Measurements from ENCODE around the gene PCDHB6.
"Not testable (repeated sequence)": the region's sequence is repeated elsewhere in the genome, so short reads cannot be mapped to it uniquely, and the experiment has no call there.

The PCDHB6 gene

DNA sequence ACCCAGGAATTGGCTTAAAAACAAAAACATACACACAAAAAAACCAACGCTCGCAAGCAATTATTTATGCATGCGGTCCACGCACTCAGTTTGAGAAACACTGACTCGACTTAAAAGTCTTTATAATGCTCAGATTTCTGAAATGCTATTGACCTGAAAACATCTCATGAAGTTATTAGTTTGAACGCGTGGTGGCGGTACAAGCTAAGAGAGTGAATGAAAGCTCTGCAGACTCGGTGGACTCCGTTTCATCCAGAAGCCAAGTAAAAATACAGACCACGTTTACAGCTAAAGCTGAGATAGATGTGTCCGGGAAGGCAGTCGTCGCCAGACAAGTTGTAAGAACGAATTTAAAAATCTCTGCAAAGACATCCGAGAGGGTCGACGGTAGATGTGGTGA is at the start of gene PCDHB6:
Gene PCDHB6 (plus strand): TSS at position 246 of the 400 bp plus-strand sequence. CDS start 201 bp downstream, outside the sequence.
- H3K4me3 ChIP-seq (ENCODE audit: low read depth in 1 of 2, low read length in 1 of 2) = no peak within 1 kb of the TSS
- H3K36me3 ChIP-seq = no peaks in the 10 kb centered on the region
- H3K9me3 ChIP-seq = no peaks in the 10 kb centered on the region
- peaks cover 22% of the 10 kb centered on the region for H3K27me3 ChIP-seq
- TF ChIP-seq, protein P1, sequence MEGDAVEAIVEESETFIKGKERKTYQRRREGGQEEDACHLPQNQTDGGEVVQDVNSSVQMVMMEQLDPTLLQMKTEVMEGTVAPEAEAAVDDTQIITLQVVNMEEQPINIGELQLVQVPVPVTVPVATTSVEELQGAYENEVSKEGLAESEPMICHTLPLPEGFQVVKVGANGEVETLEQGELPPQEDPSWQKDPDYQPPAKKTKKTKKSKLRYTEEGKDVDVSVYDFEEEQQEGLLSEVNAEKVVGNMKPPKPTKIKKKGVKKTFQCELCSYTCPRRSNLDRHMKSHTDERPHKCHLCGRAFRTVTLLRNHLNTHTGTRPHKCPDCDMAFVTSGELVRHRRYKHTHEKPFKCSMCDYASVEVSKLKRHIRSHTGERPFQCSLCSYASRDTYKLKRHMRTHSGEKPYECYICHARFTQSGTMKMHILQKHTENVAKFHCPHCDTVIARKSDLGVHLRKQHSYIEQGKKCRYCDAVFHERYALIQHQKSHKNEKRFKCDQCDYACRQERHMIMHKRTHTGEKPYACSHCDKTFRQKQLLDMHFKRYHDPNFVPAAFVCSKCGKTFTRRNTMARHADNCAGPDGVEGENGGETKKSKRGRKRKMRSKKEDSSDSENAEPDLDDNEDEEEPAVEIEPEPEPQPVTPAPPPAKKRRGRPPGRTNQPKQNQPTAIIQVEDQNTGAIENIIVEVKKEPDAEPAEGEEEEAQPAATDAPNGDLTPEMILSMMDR (IDR thresholded peaks at IDR 0.05) = no peak
- H3K4me1 ChIP-seq (ENCODE audit: control insufficient read depth in 1 of 2, insufficient read depth in 1 of 2, low read depth in 1 of 2, low read length in 1 of 2) = no peaks in the 10 kb centered on the region
- H3K27ac ChIP-seq = no peak within 1 kb of the TSS

DNA sequence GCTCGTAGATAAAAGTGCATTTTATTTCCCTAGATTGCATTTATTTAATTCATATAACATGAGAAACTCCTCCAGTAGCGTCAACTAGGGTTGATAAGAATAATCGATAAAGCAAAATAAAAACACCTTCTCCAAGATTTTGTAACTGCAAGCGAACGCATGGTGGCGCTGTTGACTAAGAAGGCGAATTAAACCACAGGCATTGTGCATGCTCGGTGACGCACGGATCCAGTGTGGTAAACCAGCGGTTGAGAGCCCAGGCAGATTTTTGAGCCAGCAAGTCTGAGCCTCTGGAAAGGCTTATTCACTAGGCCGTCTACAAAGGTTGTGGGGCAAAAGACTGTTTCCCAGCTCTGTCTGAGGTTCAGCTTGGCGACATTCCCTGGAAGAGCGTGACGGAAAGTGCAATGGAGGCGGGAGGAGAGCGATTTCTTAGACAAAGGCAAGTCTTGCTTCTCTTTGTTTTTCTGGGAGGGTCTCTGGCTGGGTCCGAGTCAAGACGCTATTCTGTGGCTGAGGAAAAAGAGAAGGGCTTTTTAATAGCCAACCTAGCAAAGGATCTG is 49.5 kb upstream of the PCDHB6 start, which contains the start of gene PCDHB3:
Gene PCDHB3 (plus strand): TSS at position 231 of the 563 bp plus-strand sequence. CDS start 177 bp downstream, at position 408.
- H3K36me3 ChIP-seq = no peaks in the 10 kb centered on the region
- peaks cover 16% of the 10 kb centered on the region for H3K27me3 ChIP-seq
- peaks cover 4% of the 10 kb centered on the region for H3K9me3 ChIP-seq
- H3K27ac ChIP-seq = no peak within 1 kb of the TSS
- TF ChIP-seq, protein P1 (IDR thresholded peaks at IDR 0.05) = no peak
- no peaks in the 10 kb centered on the region for H3K4me1 ChIP-seq (ENCODE audit: control insufficient read depth in 1 of 2, insufficient read depth in 1 of 2, low read depth in 1 of 2, low read length in 1 of 2)
- no peak within 1 kb of the TSS for H3K4me3 ChIP-seq (ENCODE audit: low read depth in 1 of 2, low read length in 1 of 2)

DNA sequence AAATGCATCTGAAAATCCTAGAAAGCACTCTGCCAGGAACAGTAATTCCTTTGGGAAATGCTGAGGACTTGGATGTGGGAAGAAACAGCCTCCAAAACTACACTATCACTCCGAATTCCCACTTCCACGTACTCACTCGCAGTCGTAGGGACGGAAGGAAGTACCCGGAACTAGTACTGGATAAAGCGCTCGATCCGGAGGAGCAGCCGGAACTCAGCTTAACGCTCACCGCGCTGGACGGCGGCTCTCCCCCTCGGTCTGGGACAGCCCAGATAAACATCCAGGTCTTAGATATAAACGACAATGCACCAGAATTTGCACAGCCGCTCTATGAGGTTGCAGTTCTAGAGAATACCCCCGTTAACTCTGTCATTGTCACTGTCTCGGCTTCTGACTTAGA is 48.8 kb upstream of the PCDHB6 start:
- no peaks in the 10 kb centered on the region for H3K4me1 ChIP-seq (ENCODE audit: control insufficient read depth in 1 of 2, insufficient read depth in 1 of 2, low read depth in 1 of 2, low read length in 1 of 2)
- H3K27ac ChIP-seq = no peak overlapping the region
- TF ChIP-seq, protein P1 (IDR thresholded peaks at IDR 0.05) = no peak
- H3K27me3 ChIP-seq = peaks cover 11% of the 10 kb centered on the region
- no peaks in the 10 kb centered on the region for H3K36me3 ChIP-seq
- peaks cover 4% of the 10 kb centered on the region for H3K9me3 ChIP-seq
- no peak overlapping the region for H3K4me3 ChIP-seq (ENCODE audit: low read depth in 1 of 2, low read length in 1 of 2)

DNA sequence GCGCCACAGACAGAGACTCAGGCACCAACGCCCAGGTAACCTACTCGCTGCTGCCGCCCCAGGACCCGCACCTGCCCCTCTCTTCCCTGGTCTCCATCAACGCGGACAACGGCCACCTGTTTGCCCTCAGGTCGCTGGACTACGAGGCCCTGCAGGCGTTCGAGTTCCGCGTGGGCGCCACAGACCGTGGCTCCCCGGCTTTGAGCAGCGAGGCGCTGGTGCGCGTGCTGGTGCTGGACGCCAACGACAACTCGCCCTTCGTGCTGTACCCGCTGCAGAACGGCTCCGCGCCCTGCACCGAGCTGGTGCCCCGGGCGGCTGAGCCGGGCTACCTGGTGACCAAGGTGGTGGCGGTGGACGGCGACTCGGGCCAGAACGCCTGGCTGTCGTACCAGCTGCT is 47.8 kb upstream of the PCDHB6 start:
- not testable (repeated sequence) for H3K4me1 ChIP-seq (ENCODE audit: control insufficient read depth in 1 of 2, insufficient read depth in 1 of 2, low read depth in 1 of 2, low read length in 1 of 2); H3K36me3 ChIP-seq; H3K4me3 ChIP-seq (ENCODE audit: low read depth in 1 of 2, low read length in 1 of 2); H3K9me3 ChIP-seq; H3K27ac ChIP-seq
- peaks cover 11% of the 10 kb centered on the region for H3K27me3 ChIP-seq

DNA sequence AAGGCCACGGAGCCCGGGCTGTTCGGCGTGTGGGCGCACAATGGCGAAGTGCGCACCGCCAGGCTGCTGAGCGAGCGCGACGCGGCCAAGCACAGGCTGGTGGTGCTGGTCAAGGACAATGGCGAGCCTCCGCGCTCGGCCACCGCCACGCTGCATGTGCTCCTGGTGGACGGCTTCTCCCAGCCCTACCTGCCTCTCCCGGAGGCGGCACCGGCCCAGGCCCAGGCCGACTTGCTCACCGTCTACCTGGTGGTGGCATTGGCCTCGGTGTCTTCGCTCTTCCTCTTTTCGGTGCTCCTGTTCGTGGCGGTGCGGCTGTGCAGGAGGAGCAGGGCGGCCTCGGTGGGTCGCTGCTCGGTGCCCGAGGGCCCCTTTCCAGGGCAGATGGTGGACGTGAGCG is 47.4 kb upstream of the PCDHB6 start:
- not testable (repeated sequence) for H3K4me1 ChIP-seq (ENCODE audit: control insufficient read depth in 1 of 2, insufficient read depth in 1 of 2, low read depth in 1 of 2, low read length in 1 of 2); H3K27ac ChIP-seq; H3K4me3 ChIP-seq (ENCODE audit: low read depth in 1 of 2, low read length in 1 of 2); H3K9me3 ChIP-seq; H3K36me3 ChIP-seq
- peaks cover 11% of the 10 kb centered on the region for H3K27me3 ChIP-seq

DNA sequence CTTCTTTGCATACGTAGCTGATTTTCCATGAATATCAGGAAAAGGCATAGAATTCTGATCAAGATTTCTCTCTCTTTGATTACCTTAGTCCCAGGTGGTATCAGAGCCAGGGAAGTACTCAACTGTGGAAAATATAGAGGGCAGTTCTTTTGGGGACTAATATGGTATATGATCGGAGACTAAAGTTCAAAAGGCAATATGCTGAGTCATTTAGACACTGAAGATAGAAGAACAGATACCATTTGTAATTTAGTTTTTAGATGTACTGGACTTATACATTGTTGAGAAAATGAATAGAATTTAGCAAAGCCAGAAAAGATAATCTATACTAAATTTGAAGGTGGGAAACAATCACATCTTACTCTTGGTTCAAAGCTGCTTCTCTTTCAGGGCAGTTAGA is 44.5 kb upstream of the PCDHB6 start:
- Histone ChIP-seq H3K9me3 (peaks cover 2% of the 10 kb centered on the region), H3K4me1 (ENCODE audit: control insufficient read depth in 1 of 2, insufficient read depth in 1 of 2, low read depth in 1 of 2, low read length in 1 of 2) (no peaks in the 10 kb centered on the region), H3K4me3 (ENCODE audit: low read depth in 1 of 2, low read length in 1 of 2) (no peak overlapping the region), H3K27ac (no peak overlapping the region), H3K27me3 (peaks cover 7% of the 10 kb centered on the region), H3K36me3 (no peaks in the 10 kb centered on the region)
- TF ChIP-seq, protein P1 (IDR thresholded peaks at IDR 0.05) = no peak
